GM18858 (cell line): ENCODE results near the gene OSMR.
"Not testable (repeated sequence)": the region's sequence is repeated elsewhere in the genome, so short reads cannot be mapped to it uniquely, and the experiment has no call there.

ENCODE experiments used
- ATAC-seq: cut with Tn5 transposase; IDR thresholded peaks from one replicate; pipeline ENCODE4 v1.9.1; 2021; ENCODE audit not compliant: unreplicated experiment

OSMR gene

DNA sequence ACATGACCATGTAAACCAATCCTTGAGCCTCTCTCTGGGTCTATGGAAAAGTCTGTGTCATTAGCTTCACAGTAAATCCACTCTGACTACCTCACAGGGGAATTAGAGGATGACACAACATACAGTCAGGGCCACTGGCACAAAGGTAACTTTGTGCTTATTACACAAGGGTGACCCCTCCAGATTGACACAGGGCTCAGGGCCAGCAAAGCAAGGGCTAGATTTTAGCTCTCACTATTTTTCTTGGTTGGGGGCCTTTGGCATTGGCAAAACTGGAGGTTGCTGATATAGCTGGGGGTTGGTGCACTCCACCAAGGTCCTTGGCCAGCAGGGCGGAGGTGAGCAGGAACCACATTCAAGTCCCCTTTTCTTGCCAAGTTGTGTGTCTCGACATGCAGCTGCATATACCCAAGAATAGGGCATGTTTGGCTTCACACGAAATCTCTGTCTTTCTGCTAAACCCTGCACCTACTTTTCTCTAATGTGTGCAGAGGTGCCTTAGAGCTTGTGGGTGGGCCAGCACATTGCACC lies 15.2 kb upstream of the OSMR start:
- ATAC-seq = no peak

DNA sequence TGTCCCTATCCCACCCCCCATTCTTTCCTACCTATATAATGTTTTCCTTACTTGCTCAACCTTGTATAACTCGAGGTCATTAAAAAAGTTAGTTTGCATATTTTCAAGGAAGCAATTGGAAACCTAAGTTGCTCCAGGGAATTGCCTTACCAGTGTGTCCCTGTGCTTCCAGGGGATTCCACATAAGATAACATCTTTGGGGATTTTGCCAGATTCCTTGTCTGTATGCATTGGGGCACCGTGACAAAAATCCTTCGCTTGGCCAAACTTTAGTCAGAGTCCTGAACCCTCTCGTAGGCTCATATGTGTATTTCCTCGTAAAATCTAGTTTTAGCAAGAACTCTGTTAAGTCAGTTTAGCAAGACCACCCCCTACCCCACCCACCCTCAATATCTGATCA lies 14.7 kb upstream of the OSMR start:
- ATAC-seq = no peak

DNA sequence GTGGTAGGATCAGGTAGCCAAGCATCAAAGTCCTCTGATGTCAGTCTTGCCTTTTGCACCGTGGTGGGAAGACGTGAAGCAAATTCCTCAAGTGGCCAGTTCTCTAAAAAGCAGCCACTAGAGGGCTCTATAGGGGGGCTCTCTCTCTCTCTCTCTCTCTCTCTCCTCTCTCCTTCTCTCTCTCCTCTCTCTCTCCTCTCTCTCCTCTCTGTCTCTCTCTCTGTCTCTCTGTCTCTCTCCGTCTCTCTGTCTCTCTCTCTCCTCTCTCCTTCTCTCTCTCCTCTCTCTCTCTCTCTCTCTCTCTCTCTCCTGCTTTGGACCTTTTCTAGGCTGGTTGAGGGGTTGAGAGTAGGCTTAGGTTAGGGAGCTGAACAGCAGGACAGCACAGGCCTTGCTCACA lies 13.9 kb upstream of the OSMR start:
- no peak for ATAC-seq

DNA sequence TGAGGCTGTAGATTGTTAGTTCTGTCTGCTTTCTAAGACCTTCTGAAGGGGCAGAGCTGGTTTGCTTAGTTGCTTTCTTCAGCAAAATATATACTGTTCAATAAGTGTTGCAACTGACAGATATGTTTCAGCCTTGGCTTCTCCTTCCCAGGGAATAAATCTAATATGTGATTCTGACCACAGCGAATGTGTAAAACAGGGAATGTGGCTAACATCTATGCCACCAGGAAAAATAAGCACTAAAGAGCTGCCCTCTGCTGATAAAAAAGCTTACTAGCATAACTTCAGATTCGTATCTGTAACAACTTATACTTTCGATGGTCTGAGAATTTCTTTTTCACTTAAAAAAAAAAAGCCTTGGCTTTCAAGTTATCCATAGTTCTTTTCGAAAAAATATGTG lies 13.0 kb upstream of the OSMR start:
- ATAC-seq = no peak

DNA sequence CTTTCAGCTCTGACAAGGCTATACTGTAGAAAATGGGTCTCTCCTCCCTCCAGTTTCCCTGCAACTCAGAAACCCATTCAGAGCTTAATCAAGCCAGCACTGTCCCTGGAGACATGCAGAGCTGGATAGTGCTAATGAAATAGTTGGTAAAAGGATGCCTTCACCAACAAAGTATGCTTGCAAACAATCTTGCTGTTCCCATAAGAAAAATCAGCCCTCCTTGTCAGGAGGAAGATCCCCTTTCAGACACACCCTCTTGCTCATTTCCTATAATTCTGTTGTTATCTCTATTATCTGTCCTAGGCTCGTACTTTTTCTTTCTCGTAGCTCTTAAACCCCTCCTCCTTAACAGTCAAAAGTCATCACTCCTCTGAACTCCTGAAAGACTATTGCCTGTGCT lies 9.9 kb upstream of the OSMR start:
- ATAC-seq = no peak

DNA sequence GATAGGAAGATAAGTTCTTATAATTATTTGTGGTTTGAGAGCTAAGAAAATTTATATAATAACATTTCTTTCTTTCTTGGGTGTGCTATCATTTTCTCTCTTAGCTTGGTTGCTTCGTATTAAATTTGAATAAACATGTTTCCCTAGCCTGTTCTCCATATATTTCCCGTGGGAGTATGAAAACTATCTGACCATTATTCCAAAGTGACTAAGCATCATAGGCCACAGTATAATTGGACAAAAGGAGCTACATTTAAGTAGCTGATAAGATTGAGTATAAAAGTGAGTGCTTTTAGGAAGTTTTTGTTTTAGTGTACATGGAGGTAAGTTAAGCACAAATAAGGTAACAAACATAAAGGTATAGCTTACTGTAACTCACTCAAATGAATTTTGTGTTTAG lies 8.4 kb upstream of the OSMR start:
- ATAC-seq = no peak

DNA sequence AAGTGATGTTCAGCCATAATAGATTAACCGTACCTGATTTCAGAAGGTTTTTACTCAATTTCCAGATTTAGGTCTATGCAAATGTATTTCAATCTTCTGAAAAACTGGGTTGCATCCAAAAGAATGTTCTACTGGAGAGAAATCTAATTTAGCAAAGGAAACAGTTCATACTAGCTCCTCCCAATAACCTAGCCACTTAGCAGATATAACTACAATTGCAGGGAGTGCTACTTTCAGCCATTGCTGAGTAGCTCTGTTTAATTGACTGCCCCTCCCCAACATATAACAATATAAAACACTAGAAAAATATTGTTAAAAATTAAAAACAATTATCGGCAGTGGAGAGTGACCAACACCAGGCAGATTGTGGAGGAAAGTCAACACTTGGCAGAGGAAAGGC lies 7.9 kb upstream of the OSMR start:
- ATAC-seq = no peak

DNA sequence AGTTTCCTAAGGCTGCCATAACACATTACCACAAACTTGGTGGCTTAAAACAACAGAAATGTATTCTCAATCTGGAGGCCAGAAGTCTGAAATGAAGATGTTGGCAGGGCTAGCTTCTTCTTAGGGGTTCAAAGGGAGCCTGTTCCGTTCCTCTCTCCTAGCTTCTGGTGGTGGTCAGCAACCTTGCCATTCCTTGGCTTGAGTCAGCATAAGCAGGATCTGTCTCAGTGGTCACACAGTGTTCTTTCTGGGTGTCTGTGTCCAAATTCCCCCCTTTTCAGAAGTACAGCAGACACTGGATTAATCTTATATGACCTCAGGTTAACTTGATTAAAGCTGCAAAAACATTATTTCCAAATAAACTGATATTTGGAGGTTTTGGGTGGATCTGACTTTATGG lies 2.1 kb upstream of the OSMR start:
- no peak for ATAC-seq

DNA sequence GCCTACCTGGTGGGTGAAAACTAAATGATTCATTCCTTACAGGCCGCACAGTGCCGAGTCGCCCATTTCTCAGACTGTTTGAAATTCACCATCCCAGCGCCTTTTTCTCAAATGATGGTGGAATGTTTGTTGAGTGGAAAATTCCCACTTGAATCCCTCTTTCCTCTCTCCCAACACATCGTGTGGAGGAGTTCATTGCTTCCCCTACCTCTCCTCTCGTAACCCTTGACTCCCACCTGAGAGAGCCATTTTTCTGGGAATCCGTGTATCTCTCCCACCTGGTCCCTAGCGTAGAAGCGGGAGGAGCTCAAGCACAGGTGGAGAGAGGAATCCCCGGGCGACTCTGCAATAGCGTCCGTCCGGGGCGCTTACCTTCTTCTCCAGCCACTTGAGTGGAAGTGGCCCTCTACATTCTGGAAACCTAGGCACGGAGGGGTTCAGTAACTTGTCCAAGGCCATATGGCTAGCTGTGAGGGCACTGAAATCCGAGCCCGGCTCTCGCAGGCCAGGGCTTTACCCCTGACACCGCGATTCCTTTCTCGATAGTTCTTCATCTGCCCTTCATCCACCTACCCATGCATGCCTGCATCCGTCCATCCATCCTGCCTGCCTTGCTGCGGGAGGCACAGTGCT lies 683 bp downstream of the OSMR start:
- no peak for ATAC-seq

DNA sequence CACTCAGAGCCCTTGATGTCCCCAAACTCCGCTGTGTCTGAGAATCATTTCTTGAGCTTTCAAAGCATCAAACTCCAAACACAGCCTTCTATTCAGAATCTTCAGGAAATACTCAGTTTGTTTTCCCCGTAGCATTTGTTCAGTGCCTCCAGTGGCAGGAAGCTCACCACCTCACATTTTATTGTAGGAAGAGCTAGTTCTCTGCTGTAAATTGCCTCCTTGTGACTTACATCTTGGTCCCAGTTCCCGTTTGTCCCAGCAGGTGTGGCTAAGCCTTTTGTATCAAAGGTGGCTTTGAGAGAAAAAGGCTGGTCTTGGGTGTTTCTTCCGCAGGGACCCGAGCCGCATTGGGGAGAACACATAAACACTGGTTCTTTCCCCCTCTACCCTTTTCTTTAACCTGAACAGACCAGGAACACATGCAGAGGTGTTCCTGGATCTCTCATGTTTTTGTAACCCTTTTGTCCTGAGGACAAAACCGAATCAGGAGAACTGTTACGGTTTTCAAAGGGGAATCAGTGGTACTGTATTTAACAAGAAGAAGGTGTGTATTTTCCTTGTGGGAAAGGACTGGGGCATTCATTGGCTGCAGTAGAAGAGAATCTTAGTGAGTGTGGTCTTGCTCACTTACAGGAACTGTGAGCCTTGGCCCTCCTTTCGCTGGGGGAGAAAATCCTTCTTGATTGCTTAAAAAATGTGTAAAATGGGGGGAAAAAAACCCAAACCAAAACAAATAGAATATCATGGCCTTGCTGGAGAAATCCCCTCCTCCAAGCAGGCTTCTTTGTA lies 1.9 kb downstream of the OSMR start:
- ATAC-seq = no peak

DNA sequence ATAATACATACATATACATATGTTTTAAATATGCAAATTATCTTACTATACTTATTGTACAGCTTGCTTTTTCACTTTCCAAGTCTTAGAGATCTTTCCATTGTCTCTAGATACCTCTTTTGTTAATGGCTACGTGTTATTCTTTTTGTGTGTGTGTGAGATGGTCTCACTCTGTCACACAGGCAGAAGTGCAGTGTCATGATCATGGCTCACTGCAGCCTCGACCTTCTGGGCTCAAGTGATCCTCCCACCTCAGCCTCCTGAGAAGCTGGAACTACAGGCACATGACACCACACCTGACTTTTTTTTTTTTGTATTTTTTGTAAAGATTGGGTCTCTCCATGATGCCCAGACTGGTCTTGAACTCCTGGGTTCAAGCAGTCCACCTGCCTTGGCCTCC lies 2.8 kb downstream of the OSMR start:
- ATAC-seq = no peak

DNA sequence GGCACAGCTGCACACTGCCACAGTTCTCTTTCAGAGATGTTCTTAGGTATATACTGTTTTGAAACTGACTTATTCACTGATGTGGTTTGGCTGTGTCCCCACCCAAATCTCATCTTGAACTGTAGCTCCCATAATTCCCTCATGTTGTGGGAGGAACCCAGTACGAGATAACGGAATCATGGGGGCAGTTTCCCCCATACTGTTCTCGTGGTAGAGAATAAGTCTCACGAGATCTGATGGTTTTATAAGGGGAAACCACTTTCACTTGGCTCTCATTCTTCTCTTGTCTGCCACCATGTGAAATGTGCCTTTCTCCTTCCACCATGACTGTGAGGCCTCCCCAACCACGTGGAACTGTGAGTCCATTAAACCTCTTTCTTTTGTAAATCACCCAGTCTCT lies 5.8 kb downstream of the OSMR start:
- not testable (repeated sequence) for ATAC-seq

DNA sequence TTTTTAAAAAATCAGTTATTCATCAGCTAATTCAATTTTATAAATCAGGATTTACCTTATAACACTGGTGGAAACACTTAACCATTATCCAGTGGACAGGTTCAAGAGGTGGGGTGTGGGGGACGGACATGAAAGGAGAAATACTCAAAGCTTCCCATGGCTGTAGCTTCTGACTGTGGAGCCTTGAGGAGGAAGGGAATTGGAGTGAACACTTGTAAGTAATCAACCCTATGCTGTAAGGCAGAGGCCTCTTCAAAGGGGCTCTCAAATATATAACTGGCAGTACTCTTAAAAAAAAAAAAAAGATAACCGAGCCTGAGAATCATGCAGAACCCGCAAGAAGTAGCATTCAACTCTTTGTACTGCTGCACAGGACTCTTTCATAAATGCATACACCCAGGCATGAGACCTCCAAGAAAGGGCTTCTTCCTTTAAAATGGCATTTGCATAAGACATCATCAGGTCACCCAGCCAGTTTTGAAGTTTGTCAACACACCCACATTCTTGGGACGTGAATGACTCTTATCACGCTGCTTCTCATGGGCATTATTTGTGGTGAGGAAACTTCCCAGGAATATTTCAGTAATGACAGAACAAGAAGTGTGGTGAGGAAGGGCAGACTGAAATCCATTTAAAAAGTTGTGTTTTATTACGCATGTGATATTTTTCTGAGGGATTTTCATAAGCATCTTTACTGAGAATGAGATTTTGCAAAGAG lies 8.1 kb downstream of the OSMR start:
- no peak for ATAC-seq

DNA sequence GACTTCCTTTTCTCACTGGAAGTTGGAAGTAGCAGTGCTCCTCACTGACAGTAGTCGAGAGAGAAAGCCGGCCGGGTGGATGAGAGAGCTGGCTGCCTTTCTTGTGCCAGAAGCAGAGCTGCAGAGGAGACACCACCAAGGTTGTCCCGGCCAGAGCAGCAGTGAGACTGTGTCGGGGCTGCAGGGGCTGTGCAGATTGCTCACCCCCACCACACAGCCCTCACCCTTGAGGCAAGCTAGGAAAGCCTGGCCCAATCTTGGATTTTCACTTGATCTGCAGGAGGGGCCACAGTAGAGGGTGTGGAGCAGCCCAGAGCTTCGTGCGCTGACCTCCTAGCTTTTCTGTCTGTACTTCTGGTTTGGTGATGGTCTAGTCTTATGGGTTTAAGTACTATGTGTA lies 9.1 kb downstream of the OSMR start:
- no peak for ATAC-seq

DNA sequence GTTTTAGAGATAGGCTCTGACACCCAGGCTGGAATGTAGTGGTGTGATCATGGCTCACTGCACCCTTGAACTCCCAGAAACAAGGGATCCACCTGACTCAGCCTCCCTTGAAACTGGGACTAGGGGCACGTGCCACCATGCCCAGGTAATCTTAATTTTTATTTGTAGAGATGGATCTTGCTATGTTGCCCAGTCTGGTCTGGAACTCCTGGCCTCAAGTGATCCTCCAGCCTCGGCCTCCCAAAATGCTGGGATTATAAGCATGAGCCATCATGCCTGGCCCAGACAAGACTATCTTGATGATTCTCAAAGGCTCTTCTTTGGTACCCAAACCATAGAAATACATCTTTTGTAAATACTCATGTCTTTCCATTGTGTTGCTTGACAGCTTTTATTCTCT lies 10.8 kb downstream of the OSMR start:
- ATAC-seq = no peak

DNA sequence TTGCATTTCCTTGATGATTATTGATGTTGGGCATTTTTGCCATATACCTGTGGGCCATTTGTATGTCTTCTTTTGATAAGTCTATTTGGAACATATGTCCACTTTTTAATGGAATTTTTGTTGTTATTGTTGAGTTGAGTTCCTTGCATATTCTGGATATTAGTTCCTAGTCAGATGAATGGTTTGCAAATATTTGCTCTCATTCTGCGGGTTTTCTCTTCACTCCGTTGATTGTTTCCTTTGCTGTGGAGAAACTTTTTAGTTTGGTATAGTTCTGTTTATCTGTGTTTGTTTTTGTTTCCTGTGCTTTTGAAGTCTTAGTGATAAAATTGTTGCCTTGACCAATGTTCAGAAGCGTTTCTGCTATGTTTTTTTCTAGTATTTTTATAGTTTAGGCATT lies 13.0 kb downstream of the OSMR start:
- ATAC-seq = no peak

DNA sequence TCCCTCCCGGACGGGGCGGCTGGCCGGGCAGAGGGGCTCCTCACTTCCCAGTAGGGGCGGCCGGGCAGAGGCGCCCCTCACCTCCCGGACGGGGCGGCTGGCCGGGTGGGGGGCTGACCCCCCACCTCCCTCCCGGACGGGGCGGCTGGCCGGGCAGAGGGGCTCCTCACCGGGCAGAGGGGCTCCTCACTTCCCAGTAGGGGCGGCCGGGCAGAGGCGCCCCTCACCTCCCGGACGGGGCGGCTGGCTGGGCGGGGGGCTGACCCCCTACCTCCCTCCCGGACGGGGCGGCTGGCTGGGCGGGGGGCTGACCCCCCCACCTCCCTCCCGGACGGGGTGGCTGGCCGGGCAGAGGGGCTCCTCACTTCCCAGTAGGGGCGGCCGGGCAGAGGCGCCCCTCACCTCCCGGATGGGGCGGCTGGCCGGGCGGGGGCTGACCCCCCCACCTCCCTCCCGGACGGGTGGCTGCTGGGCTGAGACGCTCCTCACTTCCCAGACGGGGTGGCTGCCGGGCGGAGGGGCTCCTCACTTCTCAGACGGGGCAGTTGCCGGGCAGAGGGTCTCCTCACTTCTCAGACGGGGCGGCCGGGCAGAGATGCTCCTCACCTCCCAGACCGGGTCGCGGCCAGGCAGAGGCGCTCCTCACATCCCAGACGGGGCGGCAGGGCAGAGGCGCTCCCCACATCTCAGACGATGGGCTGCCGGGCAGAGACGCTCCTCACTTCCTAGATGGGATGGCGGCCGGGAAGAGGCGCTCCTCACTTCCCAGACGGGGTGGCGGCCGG lies 16.4 kb downstream of the OSMR start:
- ATAC-seq = not testable (repeated sequence)

DNA sequence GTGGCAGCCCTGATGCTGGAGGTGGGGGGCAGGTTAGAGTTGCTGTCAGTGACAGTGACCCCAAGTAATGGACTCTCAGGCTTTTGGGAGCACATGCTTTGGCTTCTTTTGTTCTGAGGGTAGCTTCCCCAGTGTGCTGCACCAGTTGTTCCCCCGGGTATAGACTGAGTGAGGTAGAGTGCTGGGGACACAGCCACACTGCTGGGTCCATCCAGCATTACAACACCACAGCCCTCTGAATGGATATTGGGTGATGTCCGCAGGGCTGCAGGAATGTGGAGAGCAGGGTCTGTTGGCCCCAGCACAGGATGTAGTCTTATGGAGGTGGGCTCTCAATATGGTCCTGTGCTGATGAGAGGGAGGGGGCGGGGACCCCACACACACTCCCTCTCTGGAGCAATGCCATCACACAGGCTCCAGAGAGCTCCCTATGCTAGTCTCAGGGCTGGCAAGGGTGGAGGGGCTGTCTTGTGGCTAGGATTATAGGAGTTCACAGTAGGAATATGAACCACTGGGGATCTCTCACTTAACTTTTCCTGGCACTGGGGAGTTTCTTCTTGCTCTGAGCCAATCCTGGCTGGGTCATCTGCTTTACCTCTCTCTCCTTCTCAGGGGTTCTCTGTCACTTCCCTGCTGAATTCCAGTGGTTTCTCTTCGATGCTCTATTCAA lies 20.7 kb downstream of the OSMR start:
- ATAC-seq = no peak

DNA sequence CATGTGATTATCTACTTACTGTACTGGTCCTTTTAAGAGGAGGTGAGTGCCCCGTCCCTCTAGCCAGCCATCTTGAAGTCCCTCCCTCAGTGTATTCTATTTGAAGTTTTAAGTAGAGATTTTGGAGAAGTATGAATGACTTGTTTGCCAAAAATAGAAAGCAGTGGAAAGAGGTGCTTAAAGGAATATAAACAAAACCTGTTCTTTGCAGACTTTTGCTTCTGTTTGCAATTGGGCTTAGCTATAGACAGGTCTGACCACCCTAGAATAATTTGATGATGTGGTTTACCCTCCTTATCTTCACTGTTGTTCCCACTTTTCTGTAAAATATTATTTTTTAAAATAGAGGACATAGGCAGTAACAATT lies 21.2 kb downstream of the OSMR start:
- ATAC-seq = no peak

DNA sequence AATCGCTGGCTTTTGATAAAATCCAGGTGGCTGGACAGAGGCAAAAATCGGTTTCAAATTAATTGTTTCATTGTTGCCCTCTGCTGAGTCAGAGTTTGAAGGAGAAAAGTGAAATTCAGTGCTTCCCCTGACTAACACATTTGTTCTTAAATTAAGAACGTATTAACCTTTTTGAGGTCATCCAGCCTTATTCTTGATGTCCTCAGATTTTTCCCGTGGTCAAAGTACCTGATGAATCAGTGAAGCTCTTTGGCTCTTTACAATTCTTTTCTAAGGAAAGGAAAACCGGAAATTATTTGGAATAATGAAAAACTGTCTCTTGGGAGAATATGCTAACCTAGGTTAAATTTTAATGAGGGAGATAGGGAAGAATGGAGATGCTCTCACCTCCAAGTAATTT lies 21.6 kb downstream of the OSMR start:
- no peak for ATAC-seq

DNA sequence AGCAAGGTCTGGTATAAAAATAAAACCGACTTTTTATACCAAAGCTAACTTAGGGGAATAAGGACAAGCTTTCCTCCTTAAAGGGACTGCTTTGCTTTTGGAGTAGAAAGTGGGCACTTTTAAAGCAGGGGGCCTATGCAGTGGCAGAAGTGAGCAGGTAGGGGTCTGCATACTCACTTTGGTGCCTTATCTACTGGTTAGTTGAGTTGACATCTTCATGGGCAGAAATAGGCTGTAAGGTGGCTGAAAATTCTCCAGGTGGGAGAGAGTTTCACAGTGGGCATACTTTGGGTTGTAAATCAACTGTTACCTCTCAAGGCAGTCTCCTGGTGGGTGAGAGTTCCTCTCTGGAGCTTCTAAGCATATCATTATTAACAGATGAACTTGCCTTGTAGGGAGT lies 24.8 kb downstream of the OSMR start:
- no peak for ATAC-seq
